Endothelial cell of umbilical vein (primary cell): ENCODE measurements around the gene CMTM6.

Experiments
- CTCF ChIP-seq, 2 donors: IDR thresholded peaks; 1 replicate in 1 of 2; 2 replicates in 1 of 2; pipeline ENCODE4 v1.5.1; 2011; ENCODE audit warnings: low read length in 2 of 2, mild to moderate bottlenecking in 2 of 2, moderate library complexity in 2 of 2, control low read depth in 1 of 2, inconsistent platforms in 1 of 2, low read depth in 1 of 2; ENCODE audit not compliant: insufficient read depth in 1 of 2; ENCODE audit errors: extremely low read depth in 1 of 2
- EZH2 ChIP-seq: IDR thresholded peaks from 2 replicates; pipeline ENCODE4 v1.6.1; 2012; ENCODE audit warnings: borderline replicate concordance, low read depth, mild to moderate bottlenecking, moderate library complexity, low read length, inconsistent platforms; ENCODE audit not compliant: severe bottlenecking
- POLR2AphosphoS5 ChIP-seq: IDR thresholded peaks from 2 replicates; pipeline ENCODE4 v1.6.1; 2012; ENCODE audit warnings: low read depth, mild to moderate bottlenecking, control low read depth, low read length, moderate library complexity; ENCODE audit not compliant: insufficient read depth

GRCh38 chr3:32469151-32469874 is 33.3 kb downstream of the CMTM6 start:
- no peak for TF ChIP-seq CTCF (IDR thresholded peaks at IDR 0.05; ENCODE audit: extremely low read depth in 1 of 2, insufficient read depth in 1 of 2, low read depth in 1 of 2, low read length in 2 of 2)
- no peak for TF ChIP-seq EZH2
- TF ChIP-seq POLR2AphosphoS5, result no peak
